ENCODE data around the gene MYO1D.
"Not testable (repeated sequence)": the region's sequence is repeated elsewhere in the genome, so short reads cannot be mapped to it uniquely, and the experiment has no call there.

DNA sequence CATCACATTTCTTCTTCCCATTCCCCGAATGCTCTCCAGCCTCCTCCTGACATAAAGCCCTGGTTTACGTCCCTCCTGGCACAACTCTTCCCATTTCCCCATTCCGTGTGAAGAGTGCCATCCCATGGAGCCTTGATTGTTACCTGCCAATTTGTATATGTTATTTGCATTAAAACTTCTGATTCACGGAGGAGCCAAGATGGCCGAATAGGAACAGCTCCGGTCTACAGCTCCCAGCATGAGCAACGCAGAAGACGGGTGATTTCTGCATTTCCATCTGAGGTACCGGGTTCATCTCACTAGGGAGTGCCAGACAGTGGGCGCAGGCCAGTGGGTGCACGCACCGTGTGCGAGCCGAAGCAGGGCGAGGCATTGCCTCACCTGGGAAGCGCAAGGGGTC is 10.0 kb upstream of the MYO1D start:
- TF ChIP-seq, protein P1, sequence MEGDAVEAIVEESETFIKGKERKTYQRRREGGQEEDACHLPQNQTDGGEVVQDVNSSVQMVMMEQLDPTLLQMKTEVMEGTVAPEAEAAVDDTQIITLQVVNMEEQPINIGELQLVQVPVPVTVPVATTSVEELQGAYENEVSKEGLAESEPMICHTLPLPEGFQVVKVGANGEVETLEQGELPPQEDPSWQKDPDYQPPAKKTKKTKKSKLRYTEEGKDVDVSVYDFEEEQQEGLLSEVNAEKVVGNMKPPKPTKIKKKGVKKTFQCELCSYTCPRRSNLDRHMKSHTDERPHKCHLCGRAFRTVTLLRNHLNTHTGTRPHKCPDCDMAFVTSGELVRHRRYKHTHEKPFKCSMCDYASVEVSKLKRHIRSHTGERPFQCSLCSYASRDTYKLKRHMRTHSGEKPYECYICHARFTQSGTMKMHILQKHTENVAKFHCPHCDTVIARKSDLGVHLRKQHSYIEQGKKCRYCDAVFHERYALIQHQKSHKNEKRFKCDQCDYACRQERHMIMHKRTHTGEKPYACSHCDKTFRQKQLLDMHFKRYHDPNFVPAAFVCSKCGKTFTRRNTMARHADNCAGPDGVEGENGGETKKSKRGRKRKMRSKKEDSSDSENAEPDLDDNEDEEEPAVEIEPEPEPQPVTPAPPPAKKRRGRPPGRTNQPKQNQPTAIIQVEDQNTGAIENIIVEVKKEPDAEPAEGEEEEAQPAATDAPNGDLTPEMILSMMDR (IDR thresholded peaks at IDR 0.05) = not testable (repeated sequence)
- not testable (repeated sequence) for TF ChIP-seq POLR2AphosphoS5 (IDR thresholded peaks at IDR 0.05; ENCODE audit: low read depth, low read length); SIN3A (IDR thresholded peaks at IDR 0.05; ENCODE audit: borderline replicate concordance, insufficient read depth, low read depth, low read length); TCF7L2 (IDR thresholded peaks at IDR 0.05; ENCODE audit: low read depth, low read length)
- TF ChIP-seq, protein P2, sequence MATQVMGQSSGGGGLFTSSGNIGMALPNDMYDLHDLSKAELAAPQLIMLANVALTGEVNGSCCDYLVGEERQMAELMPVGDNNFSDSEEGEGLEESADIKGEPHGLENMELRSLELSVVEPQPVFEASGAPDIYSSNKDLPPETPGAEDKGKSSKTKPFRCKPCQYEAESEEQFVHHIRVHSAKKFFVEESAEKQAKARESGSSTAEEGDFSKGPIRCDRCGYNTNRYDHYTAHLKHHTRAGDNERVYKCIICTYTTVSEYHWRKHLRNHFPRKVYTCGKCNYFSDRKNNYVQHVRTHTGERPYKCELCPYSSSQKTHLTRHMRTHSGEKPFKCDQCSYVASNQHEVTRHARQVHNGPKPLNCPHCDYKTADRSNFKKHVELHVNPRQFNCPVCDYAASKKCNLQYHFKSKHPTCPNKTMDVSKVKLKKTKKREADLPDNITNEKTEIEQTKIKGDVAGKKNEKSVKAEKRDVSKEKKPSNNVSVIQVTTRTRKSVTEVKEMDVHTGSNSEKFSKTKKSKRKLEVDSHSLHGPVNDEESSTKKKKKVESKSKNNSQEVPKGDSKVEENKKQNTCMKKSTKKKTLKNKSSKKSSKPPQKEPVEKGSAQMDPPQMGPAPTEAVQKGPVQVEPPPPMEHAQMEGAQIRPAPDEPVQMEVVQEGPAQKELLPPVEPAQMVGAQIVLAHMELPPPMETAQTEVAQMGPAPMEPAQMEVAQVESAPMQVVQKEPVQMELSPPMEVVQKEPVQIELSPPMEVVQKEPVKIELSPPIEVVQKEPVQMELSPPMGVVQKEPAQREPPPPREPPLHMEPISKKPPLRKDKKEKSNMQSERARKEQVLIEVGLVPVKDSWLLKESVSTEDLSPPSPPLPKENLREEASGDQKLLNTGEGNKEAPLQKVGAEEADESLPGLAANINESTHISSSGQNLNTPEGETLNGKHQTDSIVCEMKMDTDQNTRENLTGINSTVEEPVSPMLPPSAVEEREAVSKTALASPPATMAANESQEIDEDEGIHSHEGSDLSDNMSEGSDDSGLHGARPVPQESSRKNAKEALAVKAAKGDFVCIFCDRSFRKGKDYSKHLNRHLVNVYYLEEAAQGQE (IDR thresholded peaks at IDR 0.05; ENCODE audit: insufficient read depth in 1 of 2, low read depth in 2 of 2, low read length in 1 of 2) = not testable (repeated sequence)

Measured in Panc1 (cell line).